ENCODE measurements around the gene PRTFDC1.
"Not testable (repeated sequence)": the region's sequence is repeated elsewhere in the genome, so short reads cannot be mapped to it uniquely, and the experiment has no call there.

Gene PRTFDC1

GRCh38 chr10:24843256-24843655 is 109.2 kb downstream of the PRTFDC1 start:
- no peak for DNase-seq (ENCODE audit: low spot score)

- no peak for DNase-seq (ENCODE audit: low spot score)
Observed at GRCh38 chr10:24842856-24843255, 109.5 kb downstream of the PRTFDC1 start.

- DNase-seq (ENCODE audit: low spot score), result no peak
Observed at GRCh38 chr10:24841530-24841929, 110.9 kb downstream of the PRTFDC1 start.

GRCh38 chr10:24840784-24841183 is 111.6 kb downstream of the PRTFDC1 start:
- DNase-seq (ENCODE audit: low spot score), result no peak

GRCh38 chr10:24837781-24838180 is 114.6 kb downstream of the PRTFDC1 start:
- not testable (repeated sequence) for DNase-seq (ENCODE audit: low spot score)

- DNase-seq (ENCODE audit: low spot score), result no peak
Observed at GRCh38 chr10:24834869-24835268, 117.5 kb downstream of the PRTFDC1 start.

GRCh38 chr10:24826009-24826408 is 126.4 kb downstream of the PRTFDC1 start:
- DNase-seq (ENCODE audit: low spot score), result no peak

- no peak for DNase-seq (ENCODE audit: low spot score)
Observed at GRCh38 chr10:24825551-24825950, 126.9 kb downstream of the PRTFDC1 start.

GRCh38 chr10:24824536-24824935 is 127.9 kb downstream of the PRTFDC1 start:
- no peak for DNase-seq (ENCODE audit: low spot score)

- no peak for DNase-seq (ENCODE audit: low spot score)
Observed at GRCh38 chr10:24824124-24824523, 128.3 kb downstream of the PRTFDC1 start.

GRCh38 chr10:24822590-24822989 is 129.8 kb downstream of the PRTFDC1 start:
- DNase-seq (ENCODE audit: low spot score), result no peak

- DNase-seq (ENCODE audit: low spot score), result no peak
Observed at GRCh38 chr10:24821986-24822385, 130.4 kb downstream of the PRTFDC1 start.

- no peak for DNase-seq (ENCODE audit: low spot score)
Observed at GRCh38 chr10:24816868-24817396, 135.5 kb downstream of the PRTFDC1 start.

- no peak for DNase-seq (ENCODE audit: low spot score)
Observed at GRCh38 chr10:24814568-24815313, 137.7 kb downstream of the PRTFDC1 start.

- no peak for DNase-seq (ENCODE audit: low spot score)
Observed at GRCh38 chr10:24813856-24814255, 138.6 kb downstream of the PRTFDC1 start.

GRCh38 chr10:24806262-24806661 is 146.1 kb downstream of the PRTFDC1 start:
- DNase-seq (ENCODE audit: low spot score), result no peak

- DNase-seq (ENCODE audit: low spot score), result no peak
Observed at GRCh38 chr10:24804956-24805355, 147.4 kb downstream of the PRTFDC1 start.

- no peak for DNase-seq (ENCODE audit: low spot score)
Observed at GRCh38 chr10:24804392-24804791, 148.0 kb downstream of the PRTFDC1 start.

- DNase-seq (ENCODE audit: low spot score), result no peak
Observed at GRCh38 chr10:24802378-24802777, 150.0 kb downstream of the PRTFDC1 start.

GRCh38 chr10:24800861-24801260 is 151.5 kb downstream of the PRTFDC1 start:
- DNase-seq (ENCODE audit: low spot score), result no peak

Data from germinal center (tissue), 1 donor.